KBM-7 (cell line): ENCODE measurements around the gene ZNF408.

Source experiments
- DNase-seq: peaks from one replicate; pipeline ENCODE4 v3.0.0-alpha.2; 2015
- in situ Hi-C: fragments of 300-500 bp; cut with MboI; formaldehyde crosslinking; loops from 2 replicates; pipeline ENCODE4 v1.14.3; 2020; ENCODE audit warnings: low sequenced_read_pairs, low pct_unique_long_range_greater_than_20kb, mixed read lengths

The ZNF408 gene

GRCh38 chr11:46741600-46742484 lies 41.0 kb downstream of the ZNF408 start:
- in situ Hi-C loops: no loop called here
- DNase-seq: no peak

GRCh38 chr11:46743043-46743442 lies 42.2 kb downstream of the ZNF408 start:
- in situ Hi-C loops: no loop called here

GRCh38 chr11:46743693-46744339 lies 43.0 kb downstream of the ZNF408 start:
- DNase-seq: no peak
- in situ Hi-C loops: no loop called here

More at GRCh38 chr11:46743043-46743442, 42.2 kb downstream of the ZNF408 start:
- no peak for DNase-seq

GRCh38 chr11:46745328-46745727 lies 44.5 kb downstream of the ZNF408 start:
- in situ Hi-C loops: no loop called here
- DNase-seq: no peak

GRCh38 chr11:46745995-46746394 lies 45.2 kb downstream of the ZNF408 start:
- no peak for DNase-seq
- in situ Hi-C loops: no loop called here

- in situ Hi-C loops: no loop called here
- DNase-seq: no peak
Measured at GRCh38 chr11:46747150-46747549, 46.3 kb downstream of the ZNF408 start.
